Measurements from ENCODE around the gene NRTN. TPM values are rescaled to one million over a fixed set of nuclear protein-coding genes. Genes with fewer than 3 reads are reported as not detected.

Gene NRTN
- total and polyA plus RNA-seq, 2 donors (not counting 3 experiments of a cell fraction or from before 2014, with no cell fraction given) = 0.41 TPM; not detected in 1

DNA sequence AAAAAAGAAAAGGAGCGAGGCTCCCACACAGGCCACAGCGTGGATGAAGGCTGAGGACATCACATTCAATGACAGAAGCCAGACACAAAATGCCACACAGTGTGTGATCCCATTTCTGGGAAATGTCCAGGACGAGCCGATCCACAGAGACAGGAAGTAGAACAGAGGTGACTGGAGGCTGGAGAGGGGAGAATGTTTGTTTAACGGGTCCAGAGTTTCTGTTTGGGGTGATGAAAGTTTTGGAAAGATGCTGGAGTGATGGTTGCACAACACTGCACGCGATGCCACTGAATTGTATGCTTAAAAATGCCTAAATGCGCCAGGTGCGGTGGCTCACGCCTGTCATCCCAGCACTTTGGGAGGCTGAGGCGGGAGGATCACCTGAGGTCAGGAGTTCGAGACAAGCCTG lies 66.1 kb downstream of the NRTN start:
- Histone ChIP-seq H3K27ac (ENCODE audit: insufficient read depth, low read depth, low read length) (no peak overlapping the region), H4K20me1 (replicated peaks; ENCODE audit: control insufficient read depth, extremely low read depth, insufficient read depth, low read length) (no peaks in the 10 kb centered on the region), H3K9ac (replicated peaks; ENCODE audit: extremely low read depth, insufficient read depth, low read length) (no peak overlapping the region), H3K36me3 (ENCODE audit: control insufficient read depth in 2 of 2, extremely low read depth in 1 of 2, insufficient read depth in 2 of 2, low read length in 2 of 2) (no peaks in the 10 kb centered on the region), H3K27me3 (ENCODE audit: control insufficient read depth in 2 of 2, insufficient read depth in 2 of 2, low read length in 2 of 2) (no peaks in the 10 kb centered on the region), H3K4me3 (replicated peaks in 1 of 3; ENCODE audit: insufficient read depth in 1 of 3, low read depth in 1 of 3, low read length in 3 of 3) (no peak overlapping the region), H3K79me2 (ENCODE audit: control insufficient read depth, insufficient read depth, low read length) (no peaks in the 10 kb centered on the region), H3K9me1 (replicated peaks; ENCODE audit: control insufficient read depth, extremely low read depth, insufficient read depth, low read length) (no peaks in the 10 kb centered on the region), H3K4me1 (ENCODE audit: control insufficient read depth, extremely low read depth, insufficient read depth, low read length) (no peaks in the 10 kb centered on the region), H3K9me3 (replicated peaks; ENCODE audit: control insufficient read depth, insufficient read depth, low read length) (no peaks in the 10 kb centered on the region), H2AFZ (ENCODE audit: low read depth, low read length) (no peak overlapping the region), H3K4me2 (ENCODE audit: insufficient read depth, low read length) (no peak overlapping the region)
- ChIA-PET CTCF (interaction anchor here (1.6 kb wide), 1 partner anchor 10 kb away, joined by 4 read pairs; no protein-coding TSS in a partner anchor), POLR2A (no interaction called here)
- FAIRE-seq (no peak), DNase-seq (ENCODE audit: low read depth, low spot score) (no peak)
- intact Hi-C loops (cut with micrococcal nuclease) = no loop called here
- TF ChIP-seq, protein P1, sequence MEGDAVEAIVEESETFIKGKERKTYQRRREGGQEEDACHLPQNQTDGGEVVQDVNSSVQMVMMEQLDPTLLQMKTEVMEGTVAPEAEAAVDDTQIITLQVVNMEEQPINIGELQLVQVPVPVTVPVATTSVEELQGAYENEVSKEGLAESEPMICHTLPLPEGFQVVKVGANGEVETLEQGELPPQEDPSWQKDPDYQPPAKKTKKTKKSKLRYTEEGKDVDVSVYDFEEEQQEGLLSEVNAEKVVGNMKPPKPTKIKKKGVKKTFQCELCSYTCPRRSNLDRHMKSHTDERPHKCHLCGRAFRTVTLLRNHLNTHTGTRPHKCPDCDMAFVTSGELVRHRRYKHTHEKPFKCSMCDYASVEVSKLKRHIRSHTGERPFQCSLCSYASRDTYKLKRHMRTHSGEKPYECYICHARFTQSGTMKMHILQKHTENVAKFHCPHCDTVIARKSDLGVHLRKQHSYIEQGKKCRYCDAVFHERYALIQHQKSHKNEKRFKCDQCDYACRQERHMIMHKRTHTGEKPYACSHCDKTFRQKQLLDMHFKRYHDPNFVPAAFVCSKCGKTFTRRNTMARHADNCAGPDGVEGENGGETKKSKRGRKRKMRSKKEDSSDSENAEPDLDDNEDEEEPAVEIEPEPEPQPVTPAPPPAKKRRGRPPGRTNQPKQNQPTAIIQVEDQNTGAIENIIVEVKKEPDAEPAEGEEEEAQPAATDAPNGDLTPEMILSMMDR (IDR thresholded peaks at IDR 0.05; ENCODE audit: extremely low read depth in 1 of 2, insufficient read depth in 1 of 2, low read depth in 1 of 2, low read length in 2 of 2) = no peak
- no peak for TF ChIP-seq GATA2 (IDR thresholded peaks at IDR 0.05; ENCODE audit: insufficient read depth, insufficient read length, low read depth, low read length)
- no peak for TF ChIP-seq JUN (IDR thresholded peaks at IDR 0.05; ENCODE audit: borderline replicate concordance, insufficient read depth, insufficient read length, low read depth)
- no peak for TF ChIP-seq POLR2A (IDR thresholded peaks at IDR 0.05; ENCODE audit: low read depth, low read length)
- no peak for TF ChIP-seq FOS (IDR thresholded peaks at IDR 0.05; ENCODE audit: borderline replicate concordance, insufficient read depth, low read length)
- no peak for TF ChIP-seq EZH2 (IDR thresholded peaks at IDR 0.05; ENCODE audit: borderline replicate concordance, low read depth, low read length, severe bottlenecking)
- TF ChIP-seq, protein P2, sequence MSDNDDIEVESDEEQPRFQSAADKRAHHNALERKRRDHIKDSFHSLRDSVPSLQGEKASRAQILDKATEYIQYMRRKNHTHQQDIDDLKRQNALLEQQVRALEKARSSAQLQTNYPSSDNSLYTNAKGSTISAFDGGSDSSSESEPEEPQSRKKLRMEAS (IDR thresholded peaks at IDR 0.05; ENCODE audit: insufficient read depth, insufficient read length) = no peak
- no peak for TF ChIP-seq POLR2AphosphoS5 (IDR thresholded peaks at IDR 0.05; ENCODE audit: insufficient read depth, low read depth, low read length)
- no peak for TF ChIP-seq MYC (IDR thresholded peaks at IDR 0.05; ENCODE audit: low read depth, low read length)
- dilution Hi-C loops (cut with MboI; ENCODE audit: extremely low pct_ligation_motif_present, low sequenced_read_pairs) = no loop called here
- BruUV-seq (replicated peaks) = no TSS peak

All from endothelial cell of umbilical vein (primary cell).